ENCODE data around the gene EXO5.
"Not testable (repeated sequence)": the region's sequence is repeated elsewhere in the genome, so short reads cannot be mapped to it uniquely, and the experiment has no call there.

EXO5 gene

GRCh38 chr1:40508375-40509341, at the start of gene EXO5:
Gene EXO5 (plus strand): TSS chr1:40508767. CDS start chr1:40514545, 5,778 bp downstream.
- H3K27me3 Mint-ChIP-seq: no peaks in the 10 kb centered on the region
- DNase-seq (peak; percentile 87), ATAC-seq (peak; percentile 99)
- peak within 1 kb of the TSS; percentile 80 for H3K27ac Mint-ChIP-seq
- peaks cover 32% of the 10 kb centered on the region for H3K9me3 Mint-ChIP-seq
- peak within 1 kb of the TSS; percentile 85 for H3K4me3 Mint-ChIP-seq
- peaks cover 62% of the 10 kb centered on the region for H3K36me3 Mint-ChIP-seq (ENCODE audit: low read depth)
- H3K4me1 Mint-ChIP-seq: peaks cover 14% of the 10 kb centered on the region

GRCh38 chr1:40462956-40463590, 45.5 kb upstream of the EXO5 start:
- Mint-ChIP-seq H3K36me3 (ENCODE audit: low read depth) (peaks cover 90% of the 10 kb centered on the region), H3K27me3 (no peaks in the 10 kb centered on the region), H3K4me1 (no peaks in the 10 kb centered on the region), H3K4me3 (no peak overlapping the region), H3K27ac (no peak overlapping the region), H3K9me3 (peaks cover 74% of the 10 kb centered on the region)
- no peak for ATAC-seq
- no peak for DNase-seq

- ATAC-seq (no peak), DNase-seq (no peak)
- Mint-ChIP-seq H3K27ac (no peak overlapping the region), H3K4me1 (no peaks in the 10 kb centered on the region), H3K36me3 (ENCODE audit: low read depth) (peaks cover 66% of the 10 kb centered on the region), H3K9me3 (peaks cover 84% of the 10 kb centered on the region), H3K27me3 (no peaks in the 10 kb centered on the region), H3K4me3 (no peak overlapping the region)
These were observed 39.2 kb upstream of the EXO5 start for GRCh38 chr1:40469327-40469726.

- Mint-ChIP-seq H3K27ac (no peak overlapping the region), H3K9me3 (peaks cover 55% of the 10 kb centered on the region), H3K36me3 (ENCODE audit: low read depth) (peaks cover 44% of the 10 kb centered on the region), H3K4me3 (no peak overlapping the region), H3K4me1 (peaks cover 24% of the 10 kb centered on the region), H3K27me3 (no peaks in the 10 kb centered on the region)
- DNase-seq (no peak), ATAC-seq (no peak)
These were observed 33.3 kb upstream of the EXO5 start for GRCh38 chr1:40475268-40475667.

- H3K9me3 Mint-ChIP-seq: peaks cover 42% of the 10 kb centered on the region
- H3K4me1 Mint-ChIP-seq: peaks cover 24% of the 10 kb centered on the region
- ATAC-seq: peak; percentile 91
- peak within 1 kb of the TSS; percentile 84 for H3K4me3 Mint-ChIP-seq
- peaks cover 52% of the 10 kb centered on the region for H3K36me3 Mint-ChIP-seq (ENCODE audit: low read depth)
- peak within 1 kb of the TSS; percentile 82 for H3K27ac Mint-ChIP-seq
- H3K27me3 Mint-ChIP-seq: no peaks in the 10 kb centered on the region
- peak; percentile 78 for DNase-seq
These were observed 31.5 kb upstream of the EXO5 start, which contains the start of gene ZFP69 for GRCh38 chr1:40476924-40477677. Gene ZFP69 (plus strand): TSS chr1:40477290. CDS start chr1:40479362, 2,072 bp downstream.

GRCh38 chr1:40477678-40478053, 30.9 kb upstream of the EXO5 start:
- Mint-ChIP-seq H3K4me3 (peak overlapping the region; percentile 84), H3K4me1 (peaks cover 24% of the 10 kb centered on the region), H3K27ac (no peak overlapping the region), H3K9me3 (peaks cover 44% of the 10 kb centered on the region), H3K27me3 (no peaks in the 10 kb centered on the region), H3K36me3 (ENCODE audit: low read depth) (peaks cover 56% of the 10 kb centered on the region)
- peak; percentile 14 for DNase-seq
- ATAC-seq: peak; percentile 31

- DNase-seq (no peak), ATAC-seq (no peak)
- Mint-ChIP-seq H3K27me3 (no peaks in the 10 kb centered on the region), H3K4me1 (peaks cover 24% of the 10 kb centered on the region), H3K36me3 (ENCODE audit: low read depth) (peaks cover 55% of the 10 kb centered on the region), H3K27ac (no peak overlapping the region), H3K9me3 (peaks cover 41% of the 10 kb centered on the region), H3K4me3 (peak overlapping the region; percentile 84)
These were observed 30.3 kb upstream of the EXO5 start for GRCh38 chr1:40478276-40478675.

GRCh38 chr1:40479156-40479555, 29.4 kb upstream of the EXO5 start:
- H3K27ac Mint-ChIP-seq: no peak overlapping the region
- peaks cover 24% of the 10 kb centered on the region for H3K4me1 Mint-ChIP-seq
- peaks cover 62% of the 10 kb centered on the region for H3K36me3 Mint-ChIP-seq (ENCODE audit: low read depth)
- no peak for ATAC-seq
- no peak for DNase-seq
- H3K27me3 Mint-ChIP-seq: no peaks in the 10 kb centered on the region
- H3K4me3 Mint-ChIP-seq: no peak overlapping the region
- H3K9me3 Mint-ChIP-seq: peaks cover 32% of the 10 kb centered on the region

- peaks cover 73% of the 10 kb centered on the region for H3K9me3 Mint-ChIP-seq
- no peak for ATAC-seq
- no peak overlapping the region for H3K27ac Mint-ChIP-seq
- H3K36me3 Mint-ChIP-seq (ENCODE audit: low read depth): peaks cover 81% of the 10 kb centered on the region
- peaks cover 2% of the 10 kb centered on the region for H3K4me1 Mint-ChIP-seq
- H3K4me3 Mint-ChIP-seq: no peak overlapping the region
- no peak for DNase-seq
- no peaks in the 10 kb centered on the region for H3K27me3 Mint-ChIP-seq
These were observed 13.2 kb upstream of the EXO5 start for GRCh38 chr1:40495315-40495903.

GRCh38 chr1:40502651-40503050, 5.9 kb upstream of the EXO5 start:
- not testable (repeated sequence) for H3K4me1 Mint-ChIP-seq, ATAC-seq, H3K27me3 Mint-ChIP-seq, DNase-seq, H3K4me3 Mint-ChIP-seq, H3K27ac Mint-ChIP-seq
- H3K36me3 Mint-ChIP-seq (ENCODE audit: low read depth): peaks cover 77% of the 10 kb centered on the region
- H3K9me3 Mint-ChIP-seq: peaks cover 59% of the 10 kb centered on the region

- H3K36me3 Mint-ChIP-seq (ENCODE audit: low read depth): peaks cover 66% of the 10 kb centered on the region
- no peak for DNase-seq
These were observed 594 bp upstream of the EXO5 start for GRCh38 chr1:40507973-40508372.

GRCh38 chr1:40519517-40519916, 10.9 kb downstream of the EXO5 start:
- Mint-ChIP-seq H3K27ac (no peak overlapping the region), H3K9me3 (peaks cover 57% of the 10 kb centered on the region), H3K36me3 (ENCODE audit: low read depth) (peaks cover 31% of the 10 kb centered on the region), H3K4me1 (no peaks in the 10 kb centered on the region), H3K4me3 (no peak overlapping the region), H3K27me3 (peaks cover 7% of the 10 kb centered on the region)
- no peak for DNase-seq
- no peak for ATAC-seq

More at GRCh38 chr1:40507973-40508372, 594 bp upstream of the EXO5 start:
- peak overlapping the region; percentile 85 for H3K4me3 Mint-ChIP-seq
- no peaks in the 10 kb centered on the region for H3K27me3 Mint-ChIP-seq
- H3K9me3 Mint-ChIP-seq: peaks cover 38% of the 10 kb centered on the region
- ATAC-seq: no peak
- H3K4me1 Mint-ChIP-seq: peaks cover 14% of the 10 kb centered on the region
- peak overlapping the region; percentile 80 for H3K27ac Mint-ChIP-seq

- peaks cover 25% of the 10 kb centered on the region for H3K4me1 Mint-ChIP-seq
- DNase-seq: no peak
- no peak for ATAC-seq
- peak overlapping the region; percentile 93 for H3K27ac Mint-ChIP-seq
- peaks cover 26% of the 10 kb centered on the region for H3K36me3 Mint-ChIP-seq (ENCODE audit: low read depth)
- H3K9me3 Mint-ChIP-seq: peaks cover 23% of the 10 kb centered on the region
- peaks cover 19% of the 10 kb centered on the region for H3K27me3 Mint-ChIP-seq
- peak overlapping the region; percentile 94 for H3K4me3 Mint-ChIP-seq
These were observed 22.3 kb downstream of the EXO5 start for GRCh38 chr1:40530735-40531380.

Data from activated naive CD8-positive, alpha-beta T cell treated with anti-CD3 and anti-CD28 coated beads, Interleukin-2, amount 50 U/mL, for 24 hours (primary cell).